NCI-H1105 treated with DMSO at 0.1 percent for 48 hours (cell line): ENCODE data around the gene DRICH1.
"Not testable (repeated sequence)": the region's sequence is repeated elsewhere in the genome, so short reads cannot be mapped to it uniquely, and the experiment has no call there.

ENCODE experiments used
- DNase-seq: peaks from one replicate; lab custom pipeline; 2025; lab: John Stamatoyannopoulos, UW

The DRICH1 gene

DNA sequence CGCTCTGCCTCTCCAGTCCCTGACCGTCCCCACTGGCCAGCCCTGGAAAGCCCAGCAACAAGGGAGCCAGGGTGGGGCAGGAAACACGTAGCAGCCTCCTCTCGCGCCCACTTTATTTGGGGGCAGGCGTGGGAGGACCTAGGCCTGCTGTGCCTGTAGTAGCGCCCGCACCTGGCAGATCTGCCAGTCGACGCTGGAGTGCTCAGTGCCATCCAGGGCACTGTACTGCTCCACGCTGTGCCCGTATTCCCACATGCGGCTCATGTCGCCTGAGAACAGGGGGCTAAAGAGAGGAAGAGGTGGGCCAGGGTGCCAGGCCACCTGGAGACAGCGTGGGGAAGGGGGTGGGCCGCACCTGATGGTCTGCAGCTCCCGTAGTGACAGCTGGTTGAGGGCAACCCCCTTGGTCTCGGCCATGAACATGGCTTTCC is 17.0 kb upstream of the DRICH1 start:
- no peak for DNase-seq

DNA sequence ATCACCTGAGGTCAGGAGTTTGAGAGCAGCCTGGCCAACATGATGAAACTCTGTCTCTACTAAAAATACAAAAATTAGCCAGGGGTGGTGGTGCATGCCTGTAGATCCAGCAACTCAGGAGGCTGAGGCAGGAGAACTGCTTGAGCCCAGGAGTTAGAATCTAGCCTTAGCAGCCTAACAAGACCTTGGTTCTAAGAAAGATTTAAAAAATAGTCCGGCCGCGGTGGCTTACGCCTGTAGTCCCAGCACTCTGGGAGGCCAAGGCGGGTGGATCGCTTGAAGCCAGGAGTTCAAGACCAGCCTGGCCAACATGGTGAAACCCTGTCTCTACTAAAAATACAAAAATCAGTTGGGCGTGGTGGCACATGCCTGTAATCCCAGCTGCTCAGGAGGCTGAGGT is 14.4 kb upstream of the DRICH1 start:
- DNase-seq = not testable (repeated sequence)

GRCh38 chr22:23640206-23640605 is 8.1 kb upstream of the DRICH1 start:
- DNase-seq = not testable (repeated sequence)

DNA sequence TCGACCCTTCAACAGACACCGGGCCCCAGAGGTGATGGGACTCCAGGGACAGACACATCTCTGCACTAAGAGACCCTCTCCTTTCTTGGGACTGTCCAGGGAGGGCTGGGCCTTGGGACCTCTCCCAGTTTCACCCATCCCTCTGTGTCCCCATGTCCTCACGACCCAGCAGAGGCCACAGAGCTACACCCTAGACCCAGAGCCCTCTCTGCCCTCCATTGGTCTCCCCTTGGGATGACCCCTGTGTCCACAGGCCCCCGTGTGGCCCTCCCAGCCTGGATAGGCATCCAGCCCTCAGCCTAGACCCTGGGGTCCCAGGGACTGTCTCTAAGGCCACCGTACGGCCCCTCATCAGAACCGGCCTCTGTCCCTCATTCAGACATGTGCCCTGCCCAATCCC is 7.5 kb upstream of the DRICH1 start:
- no peak for DNase-seq

- DNase-seq = no peak
Measured at GRCh38 chr22:23638611-23639010, 6.5 kb upstream of the DRICH1 start.

DNA sequence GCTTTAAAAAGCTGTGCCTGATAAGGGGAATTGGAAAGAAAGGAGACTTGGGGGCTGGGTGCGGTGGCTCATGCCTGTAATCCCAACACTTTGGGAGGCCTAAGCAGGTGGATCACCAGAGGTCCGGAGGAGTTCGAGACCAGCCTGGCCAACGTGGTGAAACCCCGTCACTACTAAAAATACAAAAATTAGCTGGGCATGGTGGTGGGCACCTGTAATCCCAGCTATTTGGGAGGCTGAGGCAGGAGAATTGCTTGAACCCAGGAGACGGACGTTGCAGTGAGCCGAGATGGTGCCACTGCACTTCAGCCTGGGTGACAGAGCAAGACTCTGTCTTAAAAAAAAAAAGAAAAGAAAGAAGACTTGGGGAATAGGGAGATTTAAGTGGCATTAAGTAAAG is 3.2 kb upstream of the DRICH1 start:
- DNase-seq = not testable (repeated sequence)

DNA sequence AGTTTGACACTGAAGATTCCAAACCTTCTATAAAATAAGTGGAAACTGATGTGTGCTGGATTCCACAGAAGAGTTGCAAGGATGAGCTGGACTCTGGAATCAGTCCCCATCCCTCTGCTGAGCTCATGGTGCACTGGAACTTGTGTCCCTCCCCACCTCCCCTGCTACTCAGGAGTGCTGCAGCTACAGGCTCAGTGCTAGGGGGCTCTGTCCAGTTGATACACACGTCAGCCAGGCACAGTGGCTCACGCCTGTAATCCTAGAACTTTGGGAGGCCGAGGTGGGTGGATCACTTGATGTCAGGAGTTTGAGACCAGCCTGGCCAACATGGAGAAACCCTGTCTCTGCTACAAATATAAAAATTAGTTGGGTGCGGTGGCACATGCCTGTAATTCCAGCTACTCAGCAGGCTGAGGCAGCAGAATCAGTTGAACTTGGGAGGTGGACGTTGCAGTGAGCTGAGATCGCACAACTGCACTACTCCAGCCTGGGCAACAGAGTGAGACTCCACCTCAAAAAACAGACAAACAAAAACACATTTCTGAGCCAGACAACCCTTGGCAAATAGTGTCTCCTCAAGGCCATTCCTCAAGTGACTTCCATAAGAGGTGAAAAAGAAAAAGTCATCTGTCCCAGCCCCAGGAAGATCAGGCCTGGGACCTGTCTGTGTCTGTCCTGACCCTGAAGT is 3.9 kb downstream of the DRICH1 start:
- DNase-seq = not testable (repeated sequence)

GRCh38 chr22:23627401-23628055 is 4.6 kb downstream of the DRICH1 start:
- not testable (repeated sequence) for DNase-seq

DNA sequence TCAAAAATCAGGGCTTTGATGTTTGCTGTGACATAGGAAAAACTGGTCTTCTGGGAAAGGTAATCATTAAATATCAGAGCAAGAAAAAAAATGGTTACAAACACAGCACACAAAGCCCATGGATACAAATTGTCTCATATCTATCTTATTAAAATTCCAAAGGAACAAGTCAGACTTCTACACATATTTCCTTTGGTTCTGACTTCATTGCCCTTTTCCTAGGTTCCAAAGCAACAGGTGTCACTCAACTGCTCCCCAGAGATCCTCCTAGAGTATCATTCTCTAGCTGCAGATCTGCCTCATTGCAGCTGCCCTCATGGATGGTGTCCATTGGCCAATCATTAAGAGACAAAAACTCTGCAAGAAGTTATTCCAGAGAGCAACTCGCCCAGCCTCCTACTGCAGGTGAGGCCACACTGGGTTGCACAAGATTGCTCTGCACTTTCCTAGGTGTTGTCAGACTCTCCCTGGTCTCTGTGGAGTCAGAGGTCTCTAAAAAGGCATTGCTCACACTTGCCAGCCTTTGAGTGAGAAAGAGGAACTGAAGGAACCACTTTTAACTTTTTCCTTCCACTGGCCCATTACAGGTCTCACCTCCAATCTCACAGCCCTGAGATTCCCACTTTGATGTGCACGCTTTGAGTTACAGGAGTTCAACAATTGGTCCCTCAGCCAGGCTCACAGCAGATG is 5.7 kb downstream of the DRICH1 start:
- DNase-seq = no peak

DNA sequence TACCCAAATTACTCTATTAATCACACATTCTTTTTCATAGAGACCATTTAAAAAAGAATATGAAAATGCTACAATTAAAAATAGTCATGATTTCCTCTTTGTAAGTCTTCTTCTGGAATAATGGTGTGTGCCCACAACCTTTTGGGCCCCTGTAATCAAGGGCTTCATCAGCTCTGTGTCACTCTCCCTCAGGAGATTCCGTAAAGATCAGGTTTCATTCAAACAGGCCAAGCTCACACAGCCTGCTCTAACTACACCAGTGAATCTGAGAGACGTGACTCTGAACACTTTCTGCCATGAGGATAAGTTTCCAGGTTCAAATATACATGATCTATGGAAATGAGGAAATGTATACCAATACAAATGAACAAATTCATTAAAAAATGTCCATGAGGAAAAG is 9.5 kb downstream of the DRICH1 start:
- no peak for DNase-seq

- DNase-seq = not testable (repeated sequence)
Measured at GRCh38 chr22:23621916-23622315, 10.2 kb downstream of the DRICH1 start.

- DNase-seq = no peak
Measured at GRCh38 chr22:23621082-23621780, 10.9 kb downstream of the DRICH1 start.

DNA sequence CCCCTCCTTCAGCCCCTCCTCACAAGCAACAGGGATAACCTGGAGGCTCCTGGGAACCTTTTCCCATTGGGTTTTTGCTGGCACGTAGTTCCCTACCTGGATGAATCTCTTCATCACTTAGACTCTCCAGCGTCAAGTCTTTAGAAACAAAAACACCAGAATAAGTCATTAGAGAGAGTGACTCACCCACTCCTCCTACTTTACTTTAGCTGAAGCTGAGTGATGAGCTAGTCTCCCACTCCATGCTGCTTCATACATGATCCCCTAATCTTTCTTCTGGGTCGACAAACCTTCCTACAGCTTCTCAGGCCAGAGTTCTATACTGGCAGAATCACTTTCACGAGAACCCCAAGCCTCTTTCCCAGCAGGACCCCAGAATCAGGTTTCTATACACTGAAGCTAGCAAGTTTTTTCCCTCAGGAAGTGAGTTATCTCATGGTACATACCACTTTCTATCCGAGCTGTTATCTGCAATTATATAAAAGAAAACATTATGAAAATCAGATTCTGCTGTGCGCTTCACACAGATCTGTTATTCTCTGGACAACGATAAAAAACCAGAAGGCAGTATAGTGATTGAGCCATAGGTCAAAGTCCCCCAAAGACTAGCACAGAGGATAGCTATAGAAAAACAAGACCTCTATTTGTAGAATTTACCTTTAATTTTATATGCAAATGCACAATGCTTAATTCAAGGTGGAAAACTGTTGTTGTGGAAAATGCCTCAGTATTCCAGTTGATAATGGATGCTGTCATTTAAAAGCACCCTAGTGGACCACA is 18.7 kb downstream of the DRICH1 start:
- DNase-seq = no peak

DNA sequence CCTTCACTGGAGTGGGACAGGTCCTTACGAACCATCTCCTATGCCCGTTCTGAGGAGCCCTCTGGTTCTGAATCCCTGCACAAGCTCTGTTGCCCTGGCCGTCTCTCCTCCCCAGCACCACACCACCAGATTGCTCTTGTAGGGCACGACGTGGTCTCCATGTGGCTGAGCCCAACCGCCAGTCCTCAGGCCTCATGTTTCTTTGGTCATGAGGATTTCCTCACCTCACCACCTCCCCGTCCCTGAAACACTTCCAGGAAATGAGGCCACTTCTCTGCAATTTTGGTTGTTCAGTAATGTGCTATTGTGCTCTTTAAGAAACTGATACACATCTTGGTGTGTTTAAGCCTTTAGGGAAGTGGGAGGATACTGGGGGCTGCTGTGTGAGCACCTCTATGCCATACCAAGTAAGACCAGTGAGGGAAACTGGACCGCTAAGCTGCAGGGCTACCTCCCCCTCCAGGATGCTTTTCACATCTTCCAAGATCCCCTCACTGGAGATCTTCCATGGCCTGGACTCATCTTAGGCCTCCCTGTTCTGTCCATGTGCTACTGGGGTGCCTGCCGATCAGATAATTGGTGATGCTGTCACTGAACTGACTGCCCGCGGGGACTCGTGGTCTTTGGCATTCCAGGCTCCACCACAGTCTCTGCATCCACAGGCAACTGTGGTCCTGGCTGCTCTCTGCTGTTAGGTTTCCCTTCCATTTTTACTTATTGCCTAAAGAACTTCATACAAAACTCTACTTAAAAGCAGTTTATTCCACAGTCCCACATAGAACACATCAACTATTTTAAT is 21.9 kb downstream of the DRICH1 start:
- no peak for DNase-seq

DNA sequence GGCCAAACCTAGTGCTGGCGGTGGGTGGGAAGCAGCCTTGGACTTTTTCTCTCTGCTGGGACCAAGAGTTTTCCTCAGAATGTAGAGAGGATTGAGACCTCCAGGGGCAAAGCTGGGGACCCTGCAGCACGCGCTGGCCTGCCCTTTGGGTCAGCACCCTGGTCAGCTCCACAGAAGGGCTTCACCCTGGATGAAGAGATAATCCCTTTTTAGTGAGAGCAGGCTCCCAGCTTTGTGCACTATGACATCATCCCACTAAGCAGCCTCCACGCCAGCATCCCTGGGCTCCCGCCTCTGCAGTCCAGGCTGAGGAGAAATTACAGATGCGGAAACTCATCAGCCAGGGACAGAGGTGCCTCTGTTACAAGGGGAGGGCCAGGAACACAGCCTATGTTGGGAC is 23.5 kb downstream of the DRICH1 start:
- DNase-seq = no peak

DNA sequence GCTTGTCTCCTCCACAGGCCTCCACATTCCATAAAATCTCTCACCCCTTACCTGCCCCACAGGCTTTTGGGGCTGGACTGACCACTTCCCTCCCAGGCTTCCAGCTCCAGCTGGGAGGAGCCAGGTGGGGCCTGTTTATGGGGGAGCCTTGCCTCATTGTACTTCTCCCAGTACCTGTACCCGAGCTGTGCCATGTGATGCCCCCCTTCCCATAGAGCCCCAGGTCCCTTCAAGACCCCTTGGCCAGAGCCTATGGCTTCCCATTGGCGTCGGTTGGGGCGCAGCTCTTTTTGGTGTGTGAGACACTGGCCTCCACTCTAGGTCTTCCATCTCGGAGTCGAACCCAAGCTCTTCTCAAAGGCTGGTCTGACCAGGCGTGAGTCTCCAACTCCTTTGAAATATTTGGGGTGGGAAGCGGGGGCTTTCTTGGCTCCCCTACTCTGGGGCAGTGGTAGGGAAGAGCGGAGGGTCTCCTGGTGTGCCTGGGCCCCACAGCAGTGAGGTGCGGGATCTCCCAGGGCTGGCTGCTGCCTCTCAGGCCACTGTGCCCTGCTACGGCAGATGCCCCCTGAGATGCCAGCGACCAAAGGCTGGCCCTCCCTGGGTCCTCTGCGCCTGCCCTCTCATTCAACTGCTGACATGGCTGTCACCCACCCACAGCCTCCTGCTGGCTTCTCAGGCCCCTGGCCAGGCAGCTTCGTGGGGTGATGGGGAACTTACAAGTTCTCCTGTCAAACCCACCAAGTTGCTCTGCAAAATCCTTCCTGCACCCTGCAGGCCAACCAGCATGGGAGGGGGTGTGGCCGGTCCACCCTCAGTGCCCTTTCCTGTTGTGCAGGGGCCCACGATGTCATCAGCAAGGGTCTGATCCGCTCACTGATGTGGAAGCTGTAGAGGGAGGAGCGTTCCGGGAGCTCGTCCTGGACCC is 25.7 kb downstream of the DRICH1 start:
- DNase-seq = no peak

GRCh38 chr22:23604939-23605712 is 27.0 kb downstream of the DRICH1 start:
- no peak for DNase-seq

- no peak for DNase-seq
Measured at GRCh38 chr22:23603266-23603665, 28.9 kb downstream of the DRICH1 start.
